MG63 (cell line): ENCODE results near the gene UBR4. TPM values are rescaled to one million over a fixed set of nuclear protein-coding genes. Genes with fewer than 3 reads are reported as not detected.

Source experiments
- DNase-seq: peaks from one replicate; pipeline ENCODE4 v3.0.0-alpha.2; 2020
- H3K27me3 ChIP-seq: fragments of 250-450 bp; sonication (Bioruptor Pico); 2 replicates; pipeline ENCODE4 v1.5.1; 2020; ENCODE audit warnings: mild to moderate bottlenecking, moderate library complexity
- H3K36me3 ChIP-seq: fragments of 250-450 bp; sonication (Bioruptor Pico); 2 replicates; pipeline ENCODE4 v1.5.1; 2020; ENCODE audit warnings: mild to moderate bottlenecking, moderate library complexity
- H3K4me3 ChIP-seq: fragments of 250-450 bp; sonication (Bioruptor Pico); 2 replicates; pipeline ENCODE4 v1.5.1; 2020; ENCODE audit warnings: mild to moderate bottlenecking, moderate library complexity
- H3K9me3 ChIP-seq: fragments of 250-450 bp; sonication (Bioruptor Pico); 2 replicates; pipeline ENCODE4 v1.5.1; 2020; ENCODE audit warnings: mild to moderate bottlenecking, moderate library complexity
- total RNA-seq: library from RNA; depleted of rRNA; stranded (reverse); fragments of >200 nt; shearing (Covaris generic); gene quantifications from 2 replicates; pipeline ENCODE4 v1.2.3, GENCODE V29; 2014; ENCODE audit warnings: low replicate concordance

UBR4 gene
- total RNA-seq, 1 experiment from 2014 or later, result 35.0 TPM

DNA sequence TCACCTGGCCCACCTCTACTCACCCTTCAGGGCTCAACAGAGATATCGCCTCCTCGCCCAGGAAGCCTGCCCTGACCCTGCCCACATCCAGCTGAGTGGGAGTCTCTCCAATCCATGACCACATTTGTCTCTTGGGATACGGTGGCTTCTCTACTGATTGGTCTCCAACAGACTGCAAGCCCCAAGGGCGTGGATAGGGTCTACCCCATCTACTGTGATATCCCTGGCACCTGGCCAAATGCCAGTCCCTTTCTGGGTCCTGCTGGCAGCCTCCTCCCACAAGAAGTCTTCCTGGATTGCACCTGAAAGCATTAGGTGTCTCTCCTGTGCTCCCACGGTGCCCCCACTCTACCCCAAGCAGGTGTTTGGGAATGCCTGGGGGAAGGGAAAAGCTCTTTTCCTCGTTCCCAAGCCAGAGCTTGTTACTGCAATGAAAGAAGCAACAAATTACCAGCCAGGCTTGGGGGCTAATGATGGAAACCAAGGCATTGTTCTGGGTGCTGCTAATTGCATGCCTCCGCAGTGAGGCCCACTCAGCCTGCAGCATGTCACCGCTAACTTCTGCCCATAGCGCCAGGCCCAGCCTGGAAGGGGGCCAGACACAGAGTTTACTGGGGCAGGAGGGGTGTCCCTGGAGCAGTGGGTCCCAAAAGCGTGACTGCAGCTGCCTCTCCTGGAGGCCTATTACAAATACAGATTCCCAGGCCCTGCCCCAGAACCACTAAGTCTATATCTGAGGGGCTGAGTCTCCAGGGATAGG is 162.9 kb downstream of the UBR4 start:
- Histone ChIP-seq H3K27me3 (no peaks in the 10 kb centered on the region), H3K4me3 (no peak overlapping the region), H3K36me3 (no peaks in the 10 kb centered on the region), H3K9me3 (no peaks in the 10 kb centered on the region)
- no peak for DNase-seq

GRCh38 chr1:19045898-19046880 is 163.9 kb downstream of the UBR4 start:
- no peaks in the 10 kb centered on the region for H3K27me3 ChIP-seq
- H3K4me3 ChIP-seq, result no peak overlapping the region
- no peaks in the 10 kb centered on the region for H3K9me3 ChIP-seq
- DNase-seq, result no peak
- H3K36me3 ChIP-seq, result no peaks in the 10 kb centered on the region

DNA sequence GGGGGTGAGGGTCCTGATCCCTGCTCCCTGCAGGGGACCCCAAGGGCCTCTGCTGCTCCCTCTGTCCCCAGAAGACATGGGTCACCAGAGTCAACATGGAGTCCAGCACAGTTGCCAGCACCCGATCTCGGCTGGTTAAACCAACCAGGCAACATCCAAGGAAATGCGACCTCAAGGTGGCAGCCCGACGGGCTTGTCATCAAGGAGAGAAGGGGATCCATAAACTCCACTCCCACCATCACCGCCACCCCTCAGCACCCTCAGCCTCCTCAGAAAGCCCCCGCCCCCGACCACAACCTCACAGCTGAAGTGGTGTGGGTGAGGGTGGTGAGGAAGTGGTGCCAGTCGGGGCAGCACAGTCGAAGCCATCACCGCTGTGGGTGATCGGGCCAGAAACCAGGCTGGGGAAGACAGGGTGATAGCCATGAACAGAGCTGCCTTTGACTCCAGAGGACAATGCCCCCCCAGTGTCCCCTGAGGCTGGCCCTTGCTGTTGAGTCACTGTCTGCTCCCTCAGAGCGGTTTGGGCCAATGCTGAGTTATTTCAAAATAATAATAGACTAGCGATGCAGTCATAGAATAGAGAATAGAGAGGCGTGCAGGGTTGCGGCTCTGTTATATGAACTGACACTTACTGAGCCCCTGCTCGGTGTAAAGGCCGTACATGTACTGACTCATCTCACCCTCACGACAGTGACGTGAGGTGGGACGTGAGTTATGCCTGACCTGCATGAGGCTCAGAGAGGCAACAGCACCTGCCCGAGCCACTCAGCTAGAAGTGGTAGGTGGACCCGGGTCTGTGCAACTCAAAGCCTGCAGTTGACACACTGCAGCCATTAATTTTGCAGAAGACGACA is 164.9 kb downstream of the UBR4 start:
- no peak for DNase-seq
- Histone ChIP-seq H3K36me3 (no peaks in the 10 kb centered on the region), H3K4me3 (no peak overlapping the region), H3K9me3 (no peaks in the 10 kb centered on the region), H3K27me3 (no peaks in the 10 kb centered on the region)

DNA sequence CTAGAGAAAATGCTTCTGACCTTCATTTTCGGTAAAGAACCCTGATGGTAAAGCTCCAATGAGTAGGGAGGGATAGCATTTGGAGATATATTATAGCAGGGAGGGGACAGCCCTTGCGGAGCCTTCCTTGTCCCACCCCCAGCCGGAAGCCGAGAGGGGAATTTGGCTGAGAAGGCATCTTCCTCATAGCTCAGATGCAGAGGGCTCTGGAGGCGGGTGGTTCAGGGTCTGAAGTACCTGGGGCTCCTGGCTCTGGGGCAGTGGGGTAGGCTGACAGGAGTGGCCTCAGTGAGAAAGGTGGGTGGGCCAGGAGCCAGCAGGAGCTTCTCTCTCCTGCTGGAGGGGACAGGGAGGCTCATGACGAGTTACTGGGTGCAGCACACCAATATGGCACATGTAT is 165.6 kb downstream of the UBR4 start:
- H3K9me3 ChIP-seq, result no peaks in the 10 kb centered on the region
- no peak overlapping the region for H3K4me3 ChIP-seq
- no peaks in the 10 kb centered on the region for H3K36me3 ChIP-seq
- H3K27me3 ChIP-seq, result no peaks in the 10 kb centered on the region; the same call in 1 of the 2 replicates
- no peak for DNase-seq

GRCh38 chr1:19043579-19044443 is 166.3 kb downstream of the UBR4 start:
- Histone ChIP-seq H3K36me3 (no peaks in the 10 kb centered on the region), H3K9me3 (no peaks in the 10 kb centered on the region), H3K4me3 (no peak overlapping the region), H3K27me3 (no peaks in the 10 kb centered on the region; the same call in 1 of the 2 replicates)
- DNase-seq, result no peak

DNA sequence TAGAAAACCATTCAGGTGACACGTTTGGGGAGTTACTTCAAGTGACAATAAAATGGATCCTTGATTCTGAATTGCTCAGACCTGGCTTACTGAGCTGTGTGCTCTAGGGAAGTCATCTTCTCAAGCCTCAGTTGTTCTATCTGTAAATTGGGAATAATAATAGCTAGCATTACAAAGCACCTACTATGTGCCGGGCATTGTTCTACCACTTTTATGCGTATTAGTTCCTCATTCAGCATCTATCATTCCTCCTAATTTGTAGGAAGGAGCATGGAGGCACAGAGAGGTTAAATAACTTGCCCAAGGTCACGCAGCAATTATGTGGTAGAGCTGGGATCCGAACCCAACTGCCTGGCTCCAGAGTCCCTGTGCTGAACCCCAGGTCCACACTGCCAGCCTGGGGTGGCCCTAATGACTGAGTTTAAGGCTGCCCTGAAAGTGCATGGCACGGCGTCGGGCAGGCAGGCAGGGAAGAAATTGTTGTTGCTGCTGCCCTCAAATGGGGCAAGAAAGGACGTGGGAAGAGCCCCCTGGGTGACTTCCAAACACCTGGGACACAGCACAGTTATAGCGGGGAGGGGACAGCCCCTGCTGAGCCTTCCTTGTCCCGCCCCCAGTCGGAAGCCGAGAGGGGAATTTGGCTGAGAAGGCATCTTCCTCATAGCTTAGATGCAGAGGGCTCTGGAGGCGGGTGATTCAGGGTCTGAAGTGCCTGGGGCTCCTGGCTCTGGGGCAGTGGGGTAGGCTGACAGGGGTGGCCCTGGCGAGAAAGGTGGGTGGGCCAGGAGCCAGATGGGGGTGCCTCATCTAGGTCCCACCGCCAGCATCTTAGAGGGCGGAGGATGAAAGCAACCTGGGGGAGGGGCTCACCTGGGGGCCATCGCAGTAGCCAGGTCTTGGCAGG is 167.1 kb downstream of the UBR4 start:
- Histone ChIP-seq H3K36me3 (no peaks in the 10 kb centered on the region), H3K4me3 (no peak overlapping the region), H3K9me3 (no peaks in the 10 kb centered on the region), H3K27me3 (no peaks in the 10 kb centered on the region; the same call in 1 of the 2 replicates)
- no peak for DNase-seq

GRCh38 chr1:19040010-19040680 is 169.9 kb downstream of the UBR4 start:
- DNase-seq, result no peak
- Histone ChIP-seq H3K27me3 (no peaks in the 10 kb centered on the region; the same call in 1 of the 2 replicates), H3K9me3 (no peaks in the 10 kb centered on the region), H3K36me3 (no peaks in the 10 kb centered on the region), H3K4me3 (no peak overlapping the region)

GRCh38 chr1:19038732-19039131 is 171.3 kb downstream of the UBR4 start:
- H3K36me3 ChIP-seq, result no peaks in the 10 kb centered on the region
- H3K9me3 ChIP-seq, result no peaks in the 10 kb centered on the region
- no peak overlapping the region for H3K4me3 ChIP-seq
- DNase-seq, result no peak
- H3K27me3 ChIP-seq, result no peaks in the 10 kb centered on the region; the same call in 1 of the 2 replicates

DNA sequence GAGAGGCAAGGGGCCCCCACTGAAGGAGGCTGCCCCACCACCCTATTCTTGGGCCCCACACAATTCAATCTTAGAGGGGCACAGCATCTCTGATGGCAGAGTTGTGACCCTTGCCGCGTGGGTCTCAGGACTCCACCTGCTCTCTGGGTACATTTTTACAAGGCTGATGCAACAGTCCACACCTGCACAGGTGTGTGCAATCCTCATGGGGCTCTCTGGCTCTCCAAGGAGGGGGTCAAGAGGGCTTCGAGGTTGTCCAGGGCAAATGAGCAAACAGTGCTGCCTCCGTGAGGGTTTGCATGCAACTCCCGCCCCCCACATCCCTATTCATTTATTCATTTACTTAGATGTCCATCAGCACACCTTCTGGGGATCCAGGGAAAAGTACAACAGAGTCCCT is 172.0 kb downstream of the UBR4 start:
- DNase-seq, result no peak
- Histone ChIP-seq H3K36me3 (no peaks in the 10 kb centered on the region), H3K9me3 (no peaks in the 10 kb centered on the region), H3K27me3 (no peaks in the 10 kb centered on the region; the same call in 1 of the 2 replicates), H3K4me3 (no peak overlapping the region)

DNA sequence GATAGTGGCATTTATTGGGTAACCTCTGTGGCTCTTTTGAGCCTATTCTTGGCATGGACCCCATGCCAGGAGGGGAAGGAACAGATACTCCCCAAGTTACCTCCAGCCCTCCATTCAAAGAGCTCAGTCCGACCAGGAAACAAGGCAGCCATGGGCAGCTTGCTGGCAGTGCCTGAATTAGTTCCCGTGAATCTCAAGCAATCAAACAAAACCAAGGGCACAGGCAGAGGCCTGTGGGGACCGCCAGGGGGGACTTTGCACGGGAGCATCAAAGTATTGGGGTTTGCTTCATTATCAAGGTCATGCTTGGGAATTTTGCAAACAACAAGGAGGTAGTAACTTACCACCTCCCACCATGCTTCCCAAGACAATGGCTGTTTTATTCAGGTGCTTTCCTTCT is 172.4 kb downstream of the UBR4 start:
- DNase-seq, result no peak
- Histone ChIP-seq H3K4me3 (no peak overlapping the region), H3K27me3 (no peaks in the 10 kb centered on the region; the same call in 1 of the 2 replicates), H3K9me3 (no peaks in the 10 kb centered on the region), H3K36me3 (no peaks in the 10 kb centered on the region)

- Histone ChIP-seq H3K9me3 (no peaks in the 10 kb centered on the region), H3K36me3 (no peaks in the 10 kb centered on the region)
- DNase-seq, result no peak
These were observed 173.1 kb downstream of the UBR4 start for GRCh38 chr1:19036813-19037605.

DNA sequence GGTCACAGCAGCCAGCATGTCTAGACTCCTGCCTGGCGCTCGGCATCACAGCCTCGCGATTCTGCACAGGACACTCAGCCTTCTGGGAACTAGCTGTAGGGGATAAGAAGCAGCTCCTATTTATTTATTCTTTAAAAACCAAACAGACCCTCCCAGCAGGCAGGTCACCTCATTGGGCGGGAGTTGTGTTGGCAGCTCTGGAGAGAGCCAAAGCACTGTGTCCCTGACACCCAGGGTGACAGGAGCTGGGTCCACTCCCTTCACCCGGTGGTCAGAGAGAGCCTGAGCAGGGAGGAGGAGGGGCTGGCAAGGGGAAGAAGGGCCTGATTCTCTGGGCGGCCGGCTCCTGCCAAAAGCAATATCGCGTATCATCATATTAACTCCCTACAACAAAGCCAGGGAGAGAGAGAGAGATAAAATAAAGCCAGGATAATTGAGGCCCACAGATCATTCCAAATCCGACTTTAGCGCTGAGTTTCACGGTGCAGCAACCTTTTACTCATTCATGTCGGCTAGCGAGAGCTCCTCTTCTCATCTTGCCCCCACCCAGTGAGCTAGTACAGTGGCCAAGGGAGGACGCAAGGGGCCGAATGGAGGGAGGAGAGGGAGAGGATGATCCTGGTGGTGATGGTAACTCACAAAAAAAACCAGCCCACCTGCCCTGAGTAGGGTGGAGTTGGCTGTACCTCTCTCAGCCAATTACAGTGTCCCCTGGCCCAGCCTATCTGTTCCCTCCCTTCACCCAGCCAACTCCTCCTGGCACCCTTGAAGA is 173.8 kb downstream of the UBR4 start:
- Histone ChIP-seq H3K36me3 (no peaks in the 10 kb centered on the region), H3K27me3 (no peaks in the 10 kb centered on the region; the same call in 1 of the 2 replicates), H3K4me3 (no peak overlapping the region), H3K9me3 (no peaks in the 10 kb centered on the region)
- peak; percentile 57 for DNase-seq

More at GRCh38 chr1:19036813-19037605, 173.1 kb downstream of the UBR4 start:
- Histone ChIP-seq H3K27me3 (no peaks in the 10 kb centered on the region; the same call in 1 of the 2 replicates), H3K4me3 (no peak overlapping the region)
